ENCODE results near the gene PHTF2.

GRCh38 chr7:78002021-78002420 lies 203.4 kb downstream of the PHTF2 start:
- TF ChIP-seq CTCF (IDR thresholded peaks at IDR 0.05; ENCODE audit: extremely low read depth in 1 of 2, insufficient read depth in 1 of 2, low read depth in 1 of 2, low read length in 2 of 2) (no peak), POLR2AphosphoS5 (IDR thresholded peaks at IDR 0.05; ENCODE audit: insufficient read depth, low read depth, low read length) (no peak), POLR2A (IDR thresholded peaks at IDR 0.05; ENCODE audit: low read depth, low read length) (no peak), GATA2 (IDR thresholded peaks at IDR 0.05; ENCODE audit: insufficient read depth, insufficient read length, low read depth, low read length) (no peak), FOS (IDR thresholded peaks at IDR 0.05; ENCODE audit: borderline replicate concordance, insufficient read depth, low read length) (no peak)
